H1 (cell line): Measurements from ENCODE around the gene EBPL. TPM values are rescaled to one million over a fixed set of nuclear protein-coding genes. Genes with fewer than 3 reads are reported as not detected.

ENCODE experiments used
- POLR2A ChIP-seq, 2 experiments: IDR thresholded peaks; 1 replicate in 1 of 2; 2 replicates in 1 of 2; pipeline ENCODE4 v1.6.1; 2011; ENCODE audit warnings: low read depth in 2 of 2, low read length in 2 of 2, mild to moderate bottlenecking in 2 of 2; ENCODE audit errors: control extremely low read depth in 1 of 2
- polyA plus RNA-seq, 7 experiments: library from polyadenylated mRNA; depleted of rRNA in 3 of 7; stranded (reverse) in 5 of 7; unstranded in 2 of 7; fragments of >200 nt in 5 of 7; fragments of 200-250 nt in 2 of 7; gene quantifications; 1 replicate in 5 of 7; 2 replicates in 1 of 7; 4 replicates in 1 of 7; pipeline versions ENCODE4 v1.2.1 to v1.2.3, GENCODE V29; 2011 to 2013; ENCODE audit warnings: missing spikeins in 2 of 7, mixed read lengths in 2 of 7
- total RNA-seq: library from RNA; stranded (reverse); fragmentation: NEBNext Ultra II Directional; extraction: Animal tissue kit (Norgen Biotek cat#: 25700); gene quantifications from 2 replicates; pipeline ENCODE4 v1.2.1, GENCODE V29; 2021

EBPL gene
- total and polyA plus RNA-seq, 2 of the 8 experiments (the other 6 are each of a cell fraction or from before 2014, with no cell fraction given), result 130 to 204 TPM

GRCh38 chr13:49701491-49701890, 10.2 kb upstream of the EBPL start (continued):
- no peak for TF ChIP-seq POLR2A (IDR thresholded peaks at IDR 0.05; ENCODE audit: control extremely low read depth in 1 of 2, low read depth in 2 of 2, low read length in 2 of 2)
